A549 (cell line): ENCODE measurements around the gene EXOC4. TPM values are rescaled to one million over a fixed set of nuclear protein-coding genes. Genes with fewer than 3 reads are reported as not detected.

Source experiments
- ATAC-seq, 2 experiments: fragments of 200-7000 bp in 1 of 2; fragments of >200 bp in 1 of 2; cut with Nextera tagmentation in 1 of 2; cut with Tn5 transposase in 1 of 2; 3 replicates each; pipeline versions ENCODE4 v1.8.0 to v1.9.1; 2018 to 2020; ENCODE audit warnings: mild to moderate bottlenecking in 1 of 2, moderate library complexity in 1 of 2
- CTCF ChIA-PET: fragments of 300-600 bp; sonication (Branson Sonifier 250); formaldehyde crosslinking; extraction: SDS; loops from one replicate; lab custom pipeline; 2021; ENCODE audit warnings: antibody characterized with exemption, inconsistent platforms; lab: Yijun Ruan, JAX
- POLR2A ChIA-PET: fragments of 350-600 bp; formaldehyde crosslinking; extraction: SDS; loops from one replicate; lab custom pipeline; 2021; ENCODE audit warnings: antibody characterized with exemption, inconsistent platforms; lab: Yijun Ruan, JAX
- DNase-seq, 2 experiments: peaks; one replicate each; pipeline versions ENCODE4 v3.0.0 to v3.0.0-alpha.2; 2011 to 2016; ENCODE audit warnings: low read depth in 1 of 2, low spot score in 1 of 2
- FAIRE-seq: peaks from 2 replicates; lab custom pipeline; 2011; peaks lifted over from hg19 to GRCh38; lab: Jason Lieb, UNC
- H3K27ac ChIP-seq, 2 experiments: fragments of >200 bp; sonication (Bioruptor Twin); formaldehyde crosslinking; 3 replicates each; pipeline ENCODE4 v1.5.1; 2016 to 2017
- H3K4me1 ChIP-seq: fragments of >200 bp; sonication (Bioruptor Twin); formaldehyde crosslinking; 3 replicates; pipeline ENCODE4 v1.6.1; 2016
- H3K4me2 ChIP-seq: fragments of >200 bp; sonication (Bioruptor Twin); formaldehyde crosslinking; 3 replicates; pipeline ENCODE4 v1.6.1; 2016
- H3K4me3 ChIP-seq: fragments of >200 bp; sonication (Bioruptor Twin); formaldehyde crosslinking; 3 replicates; pipeline ENCODE4 v1.5.1; 2016
- H3K9me3 ChIP-seq: fragments of >200 bp; sonication (Bioruptor Twin); formaldehyde crosslinking; 3 replicates; pipeline ENCODE4 v1.6.1; 2016
- CHD4 ChIP-seq: fragments of 200-600 bp; sonication (generic); IDR thresholded peaks from 2 replicates; pipeline ENCODE4 v1.6.1; 2016; ENCODE audit warnings: antibody characterized with exemption, mild to moderate bottlenecking, borderline replicate concordance
- EP300 ChIP-seq, 2 experiments: fragments of >200 bp; sonication (Bioruptor Twin); formaldehyde crosslinking; IDR thresholded peaks; 2 replicates in 1 of 2; 3 replicates in 1 of 2; pipeline ENCODE4 v1.6.1; 2016 to 2017
- FOSL2 ChIP-seq, 2 experiments: fragments of 450-650 bp in 1 of 2; fragments of >200 bp in 1 of 2; sonication (Bioruptor Twin) in 1 of 2; formaldehyde crosslinking; IDR thresholded peaks; 2 replicates each; pipeline versions ENCODE4 v1.5.0 to v1.6.1; 2016 to 2020; ENCODE audit warnings: mild to moderate bottlenecking in 1 of 2, moderate library complexity in 1 of 2
- FOXS1 ChIP-seq: fragments of 250-450 bp; sonication (Bioruptor Pico); IDR thresholded peaks from 2 replicates; pipeline ENCODE4 v1.5.0; 2020; ENCODE audit warnings: mild to moderate bottlenecking, moderate library complexity
- HOXA7 ChIP-seq: fragments of 250-450 bp; sonication (Bioruptor Pico); IDR thresholded peaks from 2 replicates; pipeline ENCODE4 v1.5.0; 2020; ENCODE audit warnings: mild to moderate bottlenecking, moderate library complexity
- HOXB13 ChIP-seq: fragments of 250-450 bp; sonication (Bioruptor Pico); IDR thresholded peaks from 2 replicates; pipeline ENCODE4 v1.5.0; 2020; ENCODE audit warnings: low read depth, mild to moderate bottlenecking, moderate library complexity
- HOXB5 ChIP-seq: fragments of 250-450 bp; sonication (Bioruptor Pico); IDR thresholded peaks from 2 replicates; pipeline ENCODE4 v1.5.0; 2020; ENCODE audit warnings: mild to moderate bottlenecking, moderate library complexity
- JUN ChIP-seq, 2 experiments: fragments of >200 bp; sonication (Bioruptor Twin); formaldehyde crosslinking; IDR thresholded peaks; 2 replicates in 1 of 2; 3 replicates in 1 of 2; pipeline ENCODE4 v1.6.1; 2016 to 2017
- JUNB ChIP-seq: fragments of >200 bp; sonication (Bioruptor Twin); formaldehyde crosslinking; IDR thresholded peaks from 2 replicates; pipeline ENCODE4 v1.6.1; 2016
- KDM1A ChIP-seq: fragments of 200-600 bp; sonication (generic); IDR thresholded peaks from 2 replicates; pipeline ENCODE4 v1.6.1; 2016; ENCODE audit warnings: low read depth, mild to moderate bottlenecking
- KDM5A ChIP-seq: fragments of 200-600 bp; sonication (generic); IDR thresholded peaks from 2 replicates; pipeline ENCODE4 v1.6.1; 2016; ENCODE audit warnings: antibody characterized with exemption, mild to moderate bottlenecking
- MYC ChIP-seq: IDR thresholded peaks from 2 replicates; pipeline ENCODE4 v1.6.1; 2012; ENCODE audit warnings: mild to moderate bottlenecking, inconsistent platforms, low read length, improper control_type of control experiment, borderline replicate concordance
- NFE2L2 ChIP-seq: fragments of 150-350 bp; conservative IDR thresholded peaks from 2 replicates; pipeline ENCODE4 v1.6.1; 2014; ENCODE audit warnings: low read length
- NR3C1 ChIP-seq: fragments of >200 bp; sonication (Bioruptor Twin); formaldehyde crosslinking; IDR thresholded peaks from 3 replicates; pipeline ENCODE4 v1.6.1; 2017
- POLR2AphosphoS2 ChIP-seq: conservative IDR thresholded peaks from 2 replicates; pipeline ENCODE4 v1.6.1; 2012; ENCODE audit warnings: low read length, improper control_type of control experiment, inconsistent platforms
- RAD21 ChIP-seq, 2 experiments: fragments of >200 bp in 1 of 2; sonication (Bioruptor Twin) in 1 of 2; formaldehyde crosslinking in 1 of 2; IDR thresholded peaks in 1 of 2; conservative IDR thresholded peaks in 1 of 2; 2 replicates in 1 of 2; 3 replicates in 1 of 2; pipeline ENCODE4 v1.6.1; 2012 to 2018; ENCODE audit warnings: inconsistent platforms in 1 of 2
- RARB ChIP-seq: fragments of 250-450 bp; sonication (Bioruptor Pico); IDR thresholded peaks from 2 replicates; pipeline ENCODE4 v1.8.0; 2021; ENCODE audit warnings: mild to moderate bottlenecking, moderate library complexity
- RFX5 ChIP-seq: fragments of 450-650 bp; IDR thresholded peaks from 2 replicates; pipeline ENCODE4 v1.7.1; 2014; ENCODE audit warnings: antibody characterized with exemption, mild to moderate bottlenecking, moderate library complexity
- SREBF2 ChIP-seq: fragments of 450-650 bp; IDR thresholded peaks from 2 replicates; pipeline ENCODE4 v1.6.1; 2014; ENCODE audit warnings: mild to moderate bottlenecking, moderate library complexity
- ZC3H11A ChIP-seq: fragments of 450-650 bp; IDR thresholded peaks from 2 replicates; pipeline ENCODE4 v1.6.1; 2014; ENCODE audit warnings: antibody characterized with exemption, mild to moderate bottlenecking
- ZFP36 ChIP-seq: fragments of 450-650 bp; IDR thresholded peaks from 2 replicates; pipeline ENCODE4 v1.6.1; 2014; ENCODE audit warnings: borderline replicate concordance; ENCODE audit not compliant: partially characterized antibody
- ZSCAN20 ChIP-seq: fragments of 250-450 bp; sonication (Bioruptor Pico); IDR thresholded peaks from 2 replicates; pipeline ENCODE4 v1.8.0; 2022; ENCODE audit warnings: mild to moderate bottlenecking, moderate library complexity
- WGBS: methylation state at CpG from one replicate; pipeline ENCODE4 v1.1.6; 2017; ENCODE audit errors: missing lambda C conversion rate; 5-methylcytosine and 5-hydroxymethylcytosine counted together
- polyA plus RNA-seq, 4 experiments: library from polyadenylated mRNA; depleted of rRNA in 3 of 4; stranded (reverse); fragments of >200 nt; fragmentation: RNase III in 1 of 4; extraction: RNeasy Plus Mini Kit Qiagen cat#74134 plus additional on column Dnase treatment in 1 of 4; gene quantifications; 2 replicates in 3 of 4; 3 replicates in 1 of 4; pipeline ENCODE4 v1.2.3, GENCODE V29; 2011 to 2017
- TF ChIP-seq, protein P1 (sequence below): fragments of 150-350 bp; IDR thresholded peaks from 2 replicates; pipeline ENCODE4 v1.6.1; 2014; ENCODE audit warnings: low read depth, mild to moderate bottlenecking, low read length
- TF ChIP-seq, protein P2 (sequence below): IDR thresholded peaks from 2 replicates; pipeline ENCODE4 v1.6.1; 2012
- TF ChIP-seq, protein P3 (sequence below): fragments of 250-450 bp; sonication (Bioruptor Pico); IDR thresholded peaks from 2 replicates; pipeline ENCODE4 v1.5.0; 2020; ENCODE audit warnings: low read depth, mild to moderate bottlenecking, moderate library complexity
- TF ChIP-seq, protein P4 (sequence below): IDR thresholded peaks from 2 replicates; pipeline ENCODE4 v1.6.1; 2012
- TF ChIP-seq, protein P5 (sequence below): fragments of >200 bp; sonication (Bioruptor Twin); formaldehyde crosslinking; IDR thresholded peaks from 2 replicates; pipeline ENCODE4 v1.6.1; 2016

Gene EXOC4
- polyA plus RNA-seq, 2 of the 4 experiments (the other 2 are of a cell fraction), result 33.4 to 73.1 TPM

DNA sequence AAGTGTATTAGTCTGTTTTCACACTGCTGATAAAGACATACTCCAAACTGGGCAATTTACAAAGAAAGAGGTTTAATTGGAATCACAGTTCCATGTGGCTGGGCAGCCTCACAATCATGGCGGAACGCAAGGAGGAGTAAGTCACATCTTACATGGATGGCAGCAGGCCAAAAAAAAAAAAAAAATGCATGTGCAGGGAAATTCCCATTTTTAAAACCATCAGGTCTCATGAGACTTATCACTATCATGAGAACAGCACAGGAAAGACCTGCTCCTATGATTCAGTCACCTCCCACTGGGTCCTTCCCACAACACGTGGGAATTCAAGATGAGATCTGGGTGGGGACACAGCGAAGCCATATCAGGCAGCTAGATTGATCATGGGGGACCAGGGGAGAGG is 136.8 kb downstream of the EXOC4 start:
- WGBS, result 91% methylated on average over 4 of the region's 4 CpGs
- POLR2A ChIA-PET, result no interaction called here
- no peak for FAIRE-seq

DNA sequence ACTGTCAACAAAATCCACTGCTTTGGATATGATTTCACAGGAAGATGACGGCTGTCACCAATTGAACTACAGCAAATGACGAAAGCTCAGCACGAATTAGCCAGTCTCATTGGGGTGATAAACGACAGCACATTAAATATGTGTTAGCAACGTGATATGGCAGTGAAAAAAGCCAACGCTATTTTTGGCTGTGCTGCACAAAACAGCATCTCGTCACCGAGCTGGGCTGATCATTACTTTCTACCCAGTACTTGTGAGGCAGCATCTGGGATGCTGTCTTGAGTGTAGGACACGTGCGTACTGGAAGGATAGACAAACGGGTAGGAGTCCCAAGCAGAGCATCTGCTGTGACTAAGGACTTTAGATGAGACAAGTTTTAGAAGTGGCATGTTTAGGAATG is 138.3 kb downstream of the EXOC4 start:
- no peak overlapping the region for H3K4me2 ChIP-seq
- DNase-seq (no peak), FAIRE-seq (no peak), ATAC-seq (no peak)
- H3K4me3 ChIP-seq, result no peak overlapping the region
- H3K27ac ChIP-seq, result no peak overlapping the region
- 89% methylated on average over 11 of the region's 11 CpGs for WGBS
- CTCF ChIA-PET, result no interaction called here
- H3K4me1 ChIP-seq, result no peaks in the 10 kb centered on the region
- TF ChIP-seq, protein P1, sequence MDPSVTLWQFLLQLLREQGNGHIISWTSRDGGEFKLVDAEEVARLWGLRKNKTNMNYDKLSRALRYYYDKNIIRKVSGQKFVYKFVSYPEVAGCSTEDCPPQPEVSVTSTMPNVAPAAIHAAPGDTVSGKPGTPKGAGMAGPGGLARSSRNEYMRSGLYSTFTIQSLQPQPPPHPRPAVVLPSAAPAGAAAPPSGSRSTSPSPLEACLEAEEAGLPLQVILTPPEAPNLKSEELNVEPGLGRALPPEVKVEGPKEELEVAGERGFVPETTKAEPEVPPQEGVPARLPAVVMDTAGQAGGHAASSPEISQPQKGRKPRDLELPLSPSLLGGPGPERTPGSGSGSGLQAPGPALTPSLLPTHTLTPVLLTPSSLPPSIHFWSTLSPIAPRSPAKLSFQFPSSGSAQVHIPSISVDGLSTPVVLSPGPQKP, result no peak
- TF ChIP-seq HOXB5, result no peak
- TF ChIP-seq, protein P2, sequence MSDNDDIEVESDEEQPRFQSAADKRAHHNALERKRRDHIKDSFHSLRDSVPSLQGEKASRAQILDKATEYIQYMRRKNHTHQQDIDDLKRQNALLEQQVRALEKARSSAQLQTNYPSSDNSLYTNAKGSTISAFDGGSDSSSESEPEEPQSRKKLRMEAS, result no peak
- TF ChIP-seq, protein P3, sequence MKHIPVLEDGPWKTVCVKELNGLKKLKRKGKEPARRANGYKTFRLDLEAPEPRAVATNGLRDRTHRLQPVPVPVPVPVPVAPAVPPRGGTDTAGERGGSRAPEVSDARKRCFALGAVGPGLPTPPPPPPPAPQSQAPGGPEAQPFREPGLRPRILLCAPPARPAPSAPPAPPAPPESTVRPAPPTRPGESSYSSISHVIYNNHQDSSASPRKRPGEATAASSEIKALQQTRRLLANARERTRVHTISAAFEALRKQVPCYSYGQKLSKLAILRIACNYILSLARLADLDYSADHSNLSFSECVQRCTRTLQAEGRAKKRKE, result no peak
- no peak for TF ChIP-seq SREBF2
- no peak for TF ChIP-seq KDM5A
- TF ChIP-seq JUNB, result no peak
- TF ChIP-seq, protein P4, sequence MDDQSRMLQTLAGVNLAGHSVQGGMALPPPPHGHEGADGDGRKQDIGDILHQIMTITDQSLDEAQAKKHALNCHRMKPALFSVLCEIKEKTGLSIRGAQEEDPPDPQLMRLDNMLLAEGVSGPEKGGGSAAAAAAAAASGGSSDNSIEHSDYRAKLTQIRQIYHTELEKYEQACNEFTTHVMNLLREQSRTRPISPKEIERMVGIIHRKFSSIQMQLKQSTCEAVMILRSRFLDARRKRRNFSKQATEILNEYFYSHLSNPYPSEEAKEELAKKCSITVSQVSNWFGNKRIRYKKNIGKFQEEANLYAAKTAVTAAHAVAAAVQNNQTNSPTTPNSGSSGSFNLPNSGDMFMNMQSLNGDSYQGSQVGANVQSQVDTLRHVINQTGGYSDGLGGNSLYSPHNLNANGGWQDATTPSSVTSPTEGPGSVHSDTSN, result no peak
- no peak for TF ChIP-seq ZSCAN20 (CRISPR knock-in tag)
- TF ChIP-seq EP300 (IDR thresholded peaks at IDR 0.05), result no peak
- TF ChIP-seq HOXB13 (CRISPR knock-in tag), result no peak
- no peak for TF ChIP-seq HOXA7 (CRISPR knock-in tag)
- no peak for TF ChIP-seq MYC
- no peaks in the 10 kb centered on the region for H3K9me3 ChIP-seq
- POLR2A ChIA-PET, result no interaction called here

More for the DNA sequence above, 136.8 kb downstream of the EXOC4 start:
- no peak overlapping the region for H3K27ac ChIP-seq
- CTCF ChIA-PET, result no interaction called here
- DNase-seq, result no peak
- no peaks in the 10 kb centered on the region for H3K4me1 ChIP-seq
- no peaks in the 10 kb centered on the region for H3K9me3 ChIP-seq
- ATAC-seq, result no peak
- TF ChIP-seq MYC, result no peak
- H3K4me3 ChIP-seq, result no peak overlapping the region
- H3K4me2 ChIP-seq, result no peak overlapping the region

DNA sequence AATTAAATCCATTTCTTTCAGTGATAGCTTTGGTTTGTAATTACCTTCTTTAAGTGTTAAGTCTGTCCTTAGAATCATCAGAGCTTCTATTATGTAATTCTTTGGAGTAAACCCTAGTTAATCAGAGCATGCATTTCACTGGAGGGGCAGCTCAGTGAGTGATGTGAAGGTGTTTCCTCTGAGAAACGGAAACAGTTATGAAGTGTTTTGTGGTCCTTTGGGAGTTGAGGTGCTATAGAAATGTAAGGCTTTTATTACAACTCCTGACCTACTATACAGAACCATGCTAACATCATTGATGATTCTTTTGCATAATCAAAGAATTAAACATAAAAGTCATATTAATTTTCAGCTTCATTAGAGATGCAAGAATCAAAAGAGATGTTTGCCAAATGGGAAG is 141.5 kb downstream of the EXOC4 start:
- H3K4me1 ChIP-seq, result no peaks in the 10 kb centered on the region
- ATAC-seq (no peak), FAIRE-seq (no peak), DNase-seq (no peak)
- TF ChIP-seq ZSCAN20 (CRISPR knock-in tag), result no peak
- TF ChIP-seq KDM1A, result no peak
- TF ChIP-seq RAD21 (conservative IDR thresholded peaks at IDR 0.05 in 1 of 2, IDR thresholded peaks at IDR 0.05 in 1 of 2), result no peak
- no peak for TF ChIP-seq ZC3H11A
- TF ChIP-seq FOSL2 (IDR thresholded peaks at IDR 0.05), result no peak
- TF ChIP-seq FOSL2 (CRISPR knock-in tag; IDR thresholded peaks at IDR 0.05), result no peak
- TF ChIP-seq, protein P4, result no peak
- no peak for TF ChIP-seq HOXB13 (CRISPR knock-in tag)
- TF ChIP-seq SREBF2, result no peak
- TF ChIP-seq RARB (CRISPR knock-in tag), result no peak
- no peak for TF ChIP-seq NFE2L2
- TF ChIP-seq FOXS1 (CRISPR knock-in tag), result no peak
- TF ChIP-seq, protein P5, sequence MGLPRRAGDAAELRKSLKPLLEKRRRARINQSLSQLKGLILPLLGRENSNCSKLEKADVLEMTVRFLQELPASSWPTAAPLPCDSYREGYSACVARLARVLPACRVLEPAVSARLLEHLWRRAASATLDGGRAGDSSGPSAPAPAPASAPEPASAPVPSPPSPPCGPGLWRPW, result no peak
- TF ChIP-seq JUN (IDR thresholded peaks at IDR 0.05), result no peak
- no peak for TF ChIP-seq CHD4
- no peak for TF ChIP-seq RFX5
- no peak for TF ChIP-seq HOXA7 (CRISPR knock-in tag)
- TF ChIP-seq JUNB, result no peak
- no peak for TF ChIP-seq NR3C1
- no peak for TF ChIP-seq POLR2AphosphoS2
- TF ChIP-seq ZFP36, result no peak
- ChIA-PET POLR2A (no interaction called here), CTCF (interaction anchor here (1.1 kb wide), 1 partner anchor 21 kb away, joined by 3 read pairs; no protein-coding TSS in a partner anchor)
- 88% methylated on average over 1 of the region's 1 CpG for WGBS
- H3K4me3 ChIP-seq, result no peak overlapping the region
- no peak overlapping the region for H3K27ac ChIP-seq
- H3K4me2 ChIP-seq, result no peak overlapping the region
- H3K9me3 ChIP-seq, result no peaks in the 10 kb centered on the region
